SU-DHL-6 (cell line): ENCODE measurements around the gene ARHGEF28.

Experiments
- CTCF ChIP-seq: fragments of 200-600 bp; sonication (generic); IDR thresholded peaks from one replicate; pipeline ENCODE4 v1.5.1; 2017; ENCODE audit warnings: antibody characterized with exemption, mild to moderate bottlenecking, low read length, moderate library complexity; ENCODE audit not compliant: insufficient read depth, poor library complexity, severe bottlenecking
- EZH2phosphoT487 ChIP-seq: fragments of 200-600 bp; sonication (generic), shearing (Covaris generic); conservative IDR thresholded peaks from 2 replicates; pipeline ENCODE4 v1.6.1; 2018; ENCODE audit warnings: mild to moderate bottlenecking, antibody characterized with exemption, low read length, moderate library complexity, mixed read lengths

DNA sequence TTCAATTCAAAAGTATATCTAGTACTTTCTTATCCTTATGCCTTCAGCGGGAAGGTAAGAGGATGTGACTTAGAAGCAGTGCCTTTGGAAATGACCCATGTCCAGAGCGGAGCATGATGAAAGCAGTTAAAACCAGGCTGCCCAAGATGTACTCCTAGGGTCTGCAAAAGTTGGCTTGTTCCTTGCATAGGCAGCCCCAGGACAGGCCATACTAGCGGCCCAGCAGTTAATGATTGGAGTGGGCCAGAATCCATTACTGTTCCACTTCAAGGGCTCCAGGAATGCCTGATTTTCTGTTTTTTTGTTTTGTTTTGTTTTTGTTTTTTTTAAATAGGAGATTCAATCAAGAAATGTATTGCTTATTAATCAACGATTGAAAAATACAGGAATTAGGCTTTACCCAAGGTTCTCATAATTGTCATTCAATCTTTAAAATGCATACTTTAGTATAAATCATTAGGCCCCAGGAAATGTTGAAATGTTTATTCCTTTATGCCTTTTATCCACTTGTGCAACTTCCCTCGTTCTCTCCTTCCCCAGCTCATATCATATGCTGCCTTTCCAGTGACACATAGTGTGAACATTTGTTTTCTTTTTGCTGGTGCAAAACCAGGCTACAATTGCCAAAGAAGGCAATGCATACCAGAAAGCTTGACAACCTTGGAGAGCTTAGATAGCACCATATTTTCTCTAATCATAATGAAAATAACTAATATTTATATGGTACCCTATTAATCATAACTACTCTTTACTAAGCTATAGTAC, 190.8 kb downstream of the ARHGEF28 start:
- TF ChIP-seq CTCF, result no peak
- no peak for TF ChIP-seq EZH2phosphoT487
